ENCODE data around the gene PLSCR2. TPM values are rescaled to one million over a fixed set of nuclear protein-coding genes. Genes with fewer than 3 reads are reported as not detected.

Gene PLSCR2
- total and polyA plus RNA-seq, 8 donors, result 0.30 to 1.2 (median 0.69) TPM

- DNase-seq (no peak), ATAC-seq (no peak), FAIRE-seq (no peak)
- H3K27me3 ChIP-seq, result no peaks in the 10 kb centered on the region
- no peaks in the 10 kb centered on the region for H3K36me3 ChIP-seq
- no peak overlapping the region for H3K4me3 ChIP-seq
- H3K4me1 ChIP-seq, result peaks cover 0 to 9% (median 4%) of the 10 kb centered on the region in 3 donors
- intact Hi-C loops (cut with DNase I), result no loop called here
- no peaks in the 10 kb centered on the region for H3K9me3 ChIP-seq
- H3K27ac ChIP-seq, result no peak overlapping the region
- WGBS, 2 donors, result 86 to 100% methylated on average over 1 of the region's 1 CpG
- TF ChIP-seq, protein P1, sequence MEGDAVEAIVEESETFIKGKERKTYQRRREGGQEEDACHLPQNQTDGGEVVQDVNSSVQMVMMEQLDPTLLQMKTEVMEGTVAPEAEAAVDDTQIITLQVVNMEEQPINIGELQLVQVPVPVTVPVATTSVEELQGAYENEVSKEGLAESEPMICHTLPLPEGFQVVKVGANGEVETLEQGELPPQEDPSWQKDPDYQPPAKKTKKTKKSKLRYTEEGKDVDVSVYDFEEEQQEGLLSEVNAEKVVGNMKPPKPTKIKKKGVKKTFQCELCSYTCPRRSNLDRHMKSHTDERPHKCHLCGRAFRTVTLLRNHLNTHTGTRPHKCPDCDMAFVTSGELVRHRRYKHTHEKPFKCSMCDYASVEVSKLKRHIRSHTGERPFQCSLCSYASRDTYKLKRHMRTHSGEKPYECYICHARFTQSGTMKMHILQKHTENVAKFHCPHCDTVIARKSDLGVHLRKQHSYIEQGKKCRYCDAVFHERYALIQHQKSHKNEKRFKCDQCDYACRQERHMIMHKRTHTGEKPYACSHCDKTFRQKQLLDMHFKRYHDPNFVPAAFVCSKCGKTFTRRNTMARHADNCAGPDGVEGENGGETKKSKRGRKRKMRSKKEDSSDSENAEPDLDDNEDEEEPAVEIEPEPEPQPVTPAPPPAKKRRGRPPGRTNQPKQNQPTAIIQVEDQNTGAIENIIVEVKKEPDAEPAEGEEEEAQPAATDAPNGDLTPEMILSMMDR (IDR thresholded peaks at IDR 0.05), result no peak
These were observed 1.7 kb upstream of the PLSCR2 start for GRCh38 chr3:146471012-146471411.

GRCh38 chr3:146470425-146470990, 1.1 kb upstream of the PLSCR2 start:
- intact Hi-C loops (cut with DNase I), result no loop called here

GRCh38 chr3:146468671-146469149, 651 bp downstream of the PLSCR2 start:
- TF ChIP-seq, protein P1 (IDR thresholded peaks at IDR 0.05), result no peak
- Histone ChIP-seq H3K4me3 (peak overlapping the region; percentile 49 to 74 (median 62)), H3K4me1 (peaks cover 0 to 9% (median 4%) of the 10 kb centered on the region in 3 donors), H3K36me3 (no peaks in the 10 kb centered on the region), H3K9me3 (no peaks in the 10 kb centered on the region), H3K27me3 (no peaks in the 10 kb centered on the region), H3K27ac (peak overlapping the region; percentile 96 to 99 (median 97))
- intact Hi-C loops (cut with DNase I), result no loop called here
- FAIRE-seq, result peak; percentile 66
- WGBS, 2 donors, result 62 to 72% methylated on average over 10 of the region's 10 CpGs
- DNase-seq, result no peak
- ATAC-seq, result peak in 2 of 4 donors; percentile 4 to 37

More at GRCh38 chr3:146470425-146470990, 1.1 kb upstream of the PLSCR2 start:
- TF ChIP-seq, protein P1 (IDR thresholded peaks at IDR 0.05), result no peak
- Histone ChIP-seq H3K4me1 (peaks cover 0 to 9% (median 4%) of the 10 kb centered on the region in 3 donors), H3K27me3 (no peaks in the 10 kb centered on the region), H3K9me3 (no peaks in the 10 kb centered on the region), H3K27ac (peak overlapping the region in 3 of 4 donors; percentile 96 to 99 (median 98)), H3K36me3 (no peaks in the 10 kb centered on the region), H3K4me3 (peak overlapping the region in 1 of 4 donors; percentile 65)
- ATAC-seq (no peak), FAIRE-seq (no peak), DNase-seq (no peak)
- WGBS, 2 donors, result 84 to 85% methylated on average over 9 of the region's 9 CpGs

- peak overlapping the region in 1 of 4 donors; percentile 65 for H3K4me3 ChIP-seq
- DNase-seq (no peak), ATAC-seq (peak in 1 of 4 donors; percentile 8), FAIRE-seq (no peak)
- no peaks in the 10 kb centered on the region for H3K36me3 ChIP-seq
- intact Hi-C loops (cut with DNase I), result no loop called here
- H3K27me3 ChIP-seq, result no peaks in the 10 kb centered on the region
- peaks cover 0 to 9% (median 4%) of the 10 kb centered on the region in 3 donors for H3K4me1 ChIP-seq
- WGBS, 2 donors, result 44 to 45% methylated on average over 4 of the region's 4 CpGs
- TF ChIP-seq, protein P1 (IDR thresholded peaks at IDR 0.05), result no peak
- no peaks in the 10 kb centered on the region for H3K9me3 ChIP-seq
- peak overlapping the region in 3 of 4 donors; percentile 10 to 99 (median 98) for H3K27ac ChIP-seq
These were observed 1.1 kb downstream of the PLSCR2 start for GRCh38 chr3:146468234-146468633.

GRCh38 chr3:146466604-146467003, 2.8 kb downstream of the PLSCR2 start:
- ATAC-seq, result no peak
- Histone ChIP-seq H3K4me3 (no peak overlapping the region), H3K4me1 (peaks cover 0 to 9% (median 4%) of the 10 kb centered on the region in 3 donors), H3K27ac (no peak overlapping the region), H3K36me3 (no peaks in the 10 kb centered on the region), H3K27me3 (no peaks in the 10 kb centered on the region), H3K9me3 (no peaks in the 10 kb centered on the region)
- intact Hi-C loops (cut with DNase I), result no loop called here
- 1 to 14% methylated on average over 1 of the region's 1 CpG for WGBS, 2 donors
- DNase-seq, result no peak
- TF ChIP-seq, protein P1 (IDR thresholded peaks at IDR 0.05), result no peak
- FAIRE-seq, result no peak

Data from pancreas (tissue), 10 donors.